ENCODE data around the gene GALM. TPM values are rescaled to one million over a fixed set of nuclear protein-coding genes. Genes with fewer than 3 reads are reported as not detected.

GALM gene
- total RNA-seq, 1 experiment from 2014 or later, result 22.7 TPM

GRCh38 chr2:38737925-38738324 is 72.0 kb downstream of the GALM start:
- Histone ChIP-seq H4K20me1 (ENCODE audit: low read length) (peaks cover 12% of the 10 kb centered on the region), H2AFZ (ENCODE audit: low read length) (no peak overlapping the region), H3F3A (ENCODE audit: low read length, unreplicated experiment) (peaks cover 15% of the 10 kb centered on the region), H3K4me2 (ENCODE audit: low read length) (no peak overlapping the region), H3K9me3 (ENCODE audit: low read length) (no peaks in the 10 kb centered on the region), H3K9me2 (replicated peaks; ENCODE audit: low read length) (no peaks in the 10 kb centered on the region), H3K4me1 (ENCODE audit: insufficient read depth, low read length) (no peaks in the 10 kb centered on the region), H3K36me3 (ENCODE audit: low read depth, low read length) (peaks cover 16% of the 10 kb centered on the region), H3K27me3 (ENCODE audit: low read length) (no peaks in the 10 kb centered on the region), H3K27ac (ENCODE audit: low read length) (no peak overlapping the region), H3K9ac (ENCODE audit: low read length) (no peak overlapping the region), H3K4me3 (ENCODE audit: low read length) (no peak overlapping the region), H3K79me2 (ENCODE audit: low read length) (no peaks in the 10 kb centered on the region)
- no peak for DNase-seq
- no TSS peak for BruUV-seq (replicated peaks)
- ATAC-seq, result no peak
- TF ChIP-seq, protein P1, sequence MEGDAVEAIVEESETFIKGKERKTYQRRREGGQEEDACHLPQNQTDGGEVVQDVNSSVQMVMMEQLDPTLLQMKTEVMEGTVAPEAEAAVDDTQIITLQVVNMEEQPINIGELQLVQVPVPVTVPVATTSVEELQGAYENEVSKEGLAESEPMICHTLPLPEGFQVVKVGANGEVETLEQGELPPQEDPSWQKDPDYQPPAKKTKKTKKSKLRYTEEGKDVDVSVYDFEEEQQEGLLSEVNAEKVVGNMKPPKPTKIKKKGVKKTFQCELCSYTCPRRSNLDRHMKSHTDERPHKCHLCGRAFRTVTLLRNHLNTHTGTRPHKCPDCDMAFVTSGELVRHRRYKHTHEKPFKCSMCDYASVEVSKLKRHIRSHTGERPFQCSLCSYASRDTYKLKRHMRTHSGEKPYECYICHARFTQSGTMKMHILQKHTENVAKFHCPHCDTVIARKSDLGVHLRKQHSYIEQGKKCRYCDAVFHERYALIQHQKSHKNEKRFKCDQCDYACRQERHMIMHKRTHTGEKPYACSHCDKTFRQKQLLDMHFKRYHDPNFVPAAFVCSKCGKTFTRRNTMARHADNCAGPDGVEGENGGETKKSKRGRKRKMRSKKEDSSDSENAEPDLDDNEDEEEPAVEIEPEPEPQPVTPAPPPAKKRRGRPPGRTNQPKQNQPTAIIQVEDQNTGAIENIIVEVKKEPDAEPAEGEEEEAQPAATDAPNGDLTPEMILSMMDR (conservative IDR thresholded peaks at IDR 0.05; ENCODE audit: low read depth, low read length), result no peak
- TF ChIP-seq EZH2 (IDR thresholded peaks at IDR 0.05; ENCODE audit: low read length, unreplicated experiment) (no peak), EZH2phosphoT487 (IDR thresholded peaks at IDR 0.05; ENCODE audit: borderline replicate concordance, low read length) (no peak)
- intact Hi-C loops (cut with micrococcal nuclease), result no loop called here
- CTCF ChIA-PET, result no interaction called here
- POLR2A ChIA-PET (ENCODE audit: unreplicated experiment), result no interaction called here

DNA sequence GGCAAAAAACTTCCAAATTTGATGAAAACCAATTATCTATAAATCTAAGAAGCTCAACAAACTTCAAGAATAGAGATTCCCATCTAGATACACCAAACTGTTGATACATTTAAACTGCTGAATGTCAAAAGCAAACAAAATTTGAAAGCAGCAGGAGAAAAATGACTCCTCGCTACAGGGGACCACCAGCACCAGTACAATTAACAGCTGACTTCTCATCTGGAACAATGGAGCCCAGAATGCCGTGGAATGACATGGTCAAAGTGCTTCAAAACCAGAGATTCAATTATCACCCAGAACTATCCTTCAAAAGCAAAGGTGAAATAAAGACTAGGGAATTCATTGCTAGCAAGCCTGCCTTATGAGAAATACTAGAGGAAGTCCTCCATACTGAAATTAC is 73.6 kb downstream of the GALM start:
- H3K4me1 ChIP-seq (ENCODE audit: insufficient read depth, low read length), result no peaks in the 10 kb centered on the region
- H3F3A ChIP-seq (ENCODE audit: low read length, unreplicated experiment), result peaks cover 26% of the 10 kb centered on the region
- ChIA-PET CTCF (interaction anchor here (0.5 to 1.1 kb wide), 2 partner anchors 8 to 158 kb away, joined by 3 to 4 read pairs; no protein-coding TSS in a partner anchor), POLR2A (ENCODE audit: unreplicated experiment) (no interaction called here)
- DNase-seq (no peak), ATAC-seq (no peak)
- intact Hi-C loops (cut with micrococcal nuclease), result no loop called here
- no TSS peak for BruUV-seq (replicated peaks)
- peaks cover 7% of the 10 kb centered on the region for H3K79me2 ChIP-seq (ENCODE audit: low read length)
- H3K9ac ChIP-seq (ENCODE audit: low read length), result no peak overlapping the region
- TF ChIP-seq EZH2 (IDR thresholded peaks at IDR 0.05; ENCODE audit: low read length, unreplicated experiment), result no peak
- TF ChIP-seq, protein P1 (conservative IDR thresholded peaks at IDR 0.05; ENCODE audit: low read depth, low read length), result no peak
- TF ChIP-seq EZH2phosphoT487 (IDR thresholded peaks at IDR 0.05; ENCODE audit: borderline replicate concordance, low read length), result no peak
- H3K9me2 ChIP-seq (replicated peaks; ENCODE audit: low read length), result no peaks in the 10 kb centered on the region
- H3K9me3 ChIP-seq (ENCODE audit: low read length), result no peaks in the 10 kb centered on the region
- no peak overlapping the region for H3K27ac ChIP-seq (ENCODE audit: low read length)
- H3K4me2 ChIP-seq (ENCODE audit: low read length), result no peak overlapping the region
- peaks cover 26% of the 10 kb centered on the region for H3K36me3 ChIP-seq (ENCODE audit: low read depth, low read length)
- no peak overlapping the region for H3K4me3 ChIP-seq (ENCODE audit: low read length)
- H2AFZ ChIP-seq (ENCODE audit: low read length), result no peak overlapping the region
- no peaks in the 10 kb centered on the region for H3K27me3 ChIP-seq (ENCODE audit: low read length)
- peaks cover 28% of the 10 kb centered on the region for H4K20me1 ChIP-seq (ENCODE audit: low read length)

DNA sequence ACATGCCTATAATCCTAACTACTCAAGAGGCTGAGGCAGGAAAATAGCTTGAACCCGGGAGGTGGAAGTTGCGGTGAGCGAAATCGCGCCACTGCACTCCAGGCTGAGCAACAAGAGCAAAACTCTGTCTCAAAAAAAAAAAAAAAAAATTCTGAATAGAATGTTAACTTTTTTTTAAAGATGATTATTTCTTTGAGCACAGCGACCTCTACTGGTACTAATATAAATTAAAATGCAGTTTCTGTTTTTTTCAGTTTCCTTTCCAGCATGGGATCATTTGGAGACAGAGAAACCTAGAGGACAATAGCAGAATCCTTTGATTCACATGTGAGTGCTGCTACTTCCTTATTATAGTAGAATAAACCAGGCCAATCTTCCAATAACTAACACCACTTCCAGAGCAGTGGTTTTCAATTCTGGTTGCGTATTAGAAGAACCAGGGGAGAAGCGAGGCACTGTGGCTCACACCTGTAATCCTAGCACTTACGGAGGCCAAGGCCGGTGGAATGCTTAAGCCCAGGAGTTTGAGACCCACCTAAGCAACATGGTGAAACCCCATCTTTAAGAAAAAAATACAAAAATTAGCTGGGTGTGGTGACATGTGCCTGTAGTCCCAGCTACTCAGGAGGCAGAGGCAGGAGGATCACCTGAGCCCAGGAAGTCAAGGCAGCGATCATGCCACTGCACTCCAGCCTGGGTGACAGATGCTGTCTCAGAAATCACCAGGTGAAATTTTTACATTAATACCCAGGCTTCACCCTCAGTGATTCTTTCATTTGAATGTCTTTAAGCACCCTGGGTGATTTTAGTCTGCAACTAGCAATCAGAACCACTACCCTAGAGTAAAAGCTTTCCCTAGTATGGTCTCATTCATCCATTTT is 75.2 kb downstream of the GALM start:
- DNase-seq, result peak; percentile 72
- no peak overlapping the region for H3K4me3 ChIP-seq (ENCODE audit: low read length)
- H3K9me2 ChIP-seq (replicated peaks; ENCODE audit: low read length), result no peaks in the 10 kb centered on the region
- H3K36me3 ChIP-seq (ENCODE audit: low read depth, low read length), result peaks cover 42% of the 10 kb centered on the region
- H3K79me2 ChIP-seq (ENCODE audit: low read length), result peaks cover 23% of the 10 kb centered on the region
- peaks cover 43% of the 10 kb centered on the region for H4K20me1 ChIP-seq (ENCODE audit: low read length)
- H3K4me2 ChIP-seq (ENCODE audit: low read length), result no peak overlapping the region
- ChIA-PET POLR2A (ENCODE audit: unreplicated experiment) (no interaction called here), CTCF (interaction anchor here (0.6 kb wide), 2 partner anchors 52 to 383 kb away, joined by 3 to 5 read pairs; no protein-coding TSS in a partner anchor)
- H2AFZ ChIP-seq (ENCODE audit: low read length), result no peak overlapping the region
- H3K27ac ChIP-seq (ENCODE audit: low read length), result no peak overlapping the region
- no peak for TF ChIP-seq EZH2 (IDR thresholded peaks at IDR 0.05; ENCODE audit: low read length, unreplicated experiment)
- TF ChIP-seq, protein P1 (conservative IDR thresholded peaks at IDR 0.05; ENCODE audit: low read depth, low read length), result peak; percentile 64
- peaks cover 26% of the 10 kb centered on the region for H3F3A ChIP-seq (ENCODE audit: low read length, unreplicated experiment)
- H3K27me3 ChIP-seq (ENCODE audit: low read length), result no peaks in the 10 kb centered on the region
- intact Hi-C loops (cut with micrococcal nuclease), result loop anchor here (5.0 kb wide), 2 partner anchors 36 to 96 kb away; partner anchors contain the start of gene GEMIN6
- H3K9ac ChIP-seq (ENCODE audit: low read length), result no peak overlapping the region
- H3K9me3 ChIP-seq (ENCODE audit: low read length), result no peaks in the 10 kb centered on the region
- H3K4me1 ChIP-seq (ENCODE audit: insufficient read depth, low read length), result no peaks in the 10 kb centered on the region
- ATAC-seq, result peak; percentile 60
- no TSS peak for BruUV-seq (replicated peaks)

Measured in PC-3 (cell line).